WTC11 (cell line): ENCODE data around the gene ELOF1. TPM values are rescaled to one million over a fixed set of nuclear protein-coding genes. Genes with fewer than 3 reads are reported as not detected.

Experiments
- ATAC-seq: fragments of 200-7000 bp; cut with Tn5 transposase; 2 replicates; pipeline ENCODE4 v1.10.0; 2021; ENCODE audit warnings: mild to moderate bottlenecking, moderate library complexity
- CTCF ChIA-PET: fragments of 300-600 bp; sonication (Branson Sonifier 250); formaldehyde crosslinking; loops from one replicate; lab custom pipeline; 2021; ENCODE audit warnings: antibody characterized with exemption; lab: Charles Lee
- POLR2A ChIA-PET: fragments of 350-600 bp; sonication (Branson Sonifier 250); formaldehyde crosslinking; loops from one replicate; lab custom pipeline; 2021; ENCODE audit warnings: antibody characterized with exemption; lab: Charles Lee
- DNase-seq: peaks from one replicate; pipeline ENCODE4 v3.0.0; 2021; ENCODE audit warnings: low spot score
- H3K27ac Mint-ChIP-seq: 2 replicates; pipeline ENCODE4 v1.8.0; 2021; ENCODE audit warnings: mixed read lengths
- H3K27me3 Mint-ChIP-seq: 2 replicates; pipeline ENCODE4 v1.8.0; 2021; ENCODE audit warnings: low read depth, mild to moderate bottlenecking, moderate library complexity, mixed read lengths
- H3K36me3 Mint-ChIP-seq: 2 replicates; pipeline ENCODE4 v1.8.0; 2021; ENCODE audit warnings: mixed read lengths
- H3K4me1 Mint-ChIP-seq: 2 replicates; pipeline ENCODE4 v1.8.0; 2022; ENCODE audit warnings: mixed read lengths
- H3K4me3 Mint-ChIP-seq: 2 replicates; pipeline ENCODE4 v1.8.0; 2021; ENCODE audit warnings: mild to moderate bottlenecking, moderate library complexity, mixed read lengths
- H3K9me3 Mint-ChIP-seq: 2 replicates; pipeline ENCODE4 v1.8.0; 2021; ENCODE audit warnings: mixed read lengths
- ATF1 ChIP-seq: sonication (generic); formaldehyde crosslinking; IDR thresholded peaks from 2 replicates; pipeline ENCODE4 v1.8.1; 2023; ENCODE audit warnings: mild to moderate bottlenecking, moderate library complexity, missing genetic modification reagents
- ATF2 ChIP-seq: sonication (generic); formaldehyde crosslinking; IDR thresholded peaks from 2 replicates; pipeline ENCODE4 v1.8.1; 2022; ENCODE audit warnings: low read depth, missing genetic modification reagents, borderline replicate concordance
- CBFB ChIP-seq: sonication (generic); formaldehyde crosslinking; IDR thresholded peaks from 2 replicates; pipeline ENCODE4 v1.8.1; 2022; ENCODE audit warnings: mild to moderate bottlenecking, low read depth, missing genetic modification reagents
- CTCF ChIP-seq: fragments of 200-600 bp; IDR thresholded peaks from 2 replicates; pipeline ENCODE4 v1.8.0; 2022; ENCODE audit warnings: antibody characterized with exemption
- E2F1 ChIP-seq: sonication (generic); formaldehyde crosslinking; IDR thresholded peaks from 2 replicates; pipeline ENCODE4 v1.8.0; 2022; ENCODE audit warnings: mild to moderate bottlenecking, missing genetic modification reagents
- E2F4 ChIP-seq: sonication (generic); formaldehyde crosslinking; IDR thresholded peaks from 2 replicates; pipeline ENCODE4 v1.8.1; 2022; ENCODE audit warnings: low read depth, mild to moderate bottlenecking, moderate library complexity, missing genetic modification reagents, borderline replicate concordance
- EMX1 ChIP-seq: fragments of 250-450 bp; sonication (Bioruptor Pico); IDR thresholded peaks from 2 replicates; pipeline ENCODE4 v1.8.0; 2021; ENCODE audit warnings: mild to moderate bottlenecking
- FOXK1 ChIP-seq: sonication (generic); formaldehyde crosslinking; IDR thresholded peaks from 2 replicates; pipeline ENCODE4 v1.8.0; 2022; ENCODE audit warnings: mild to moderate bottlenecking, moderate library complexity, missing genetic modification reagents
- GRHL2 ChIP-seq: fragments of 250-450 bp; sonication (Bioruptor Pico); IDR thresholded peaks from 2 replicates; pipeline ENCODE4 v1.8.0; 2022; ENCODE audit warnings: mild to moderate bottlenecking, moderate library complexity; ENCODE audit not compliant: insufficient replicate concordance, severe bottlenecking
- HMGA2 ChIP-seq: fragments of 250-450 bp; sonication (Bioruptor Pico); IDR thresholded peaks from 2 replicates; pipeline ENCODE4 v1.4.0; 2021; ENCODE audit warnings: mild to moderate bottlenecking, moderate library complexity
- IRF1 ChIP-seq: sonication (generic); formaldehyde crosslinking; IDR thresholded peaks from 2 replicates; pipeline ENCODE4 v1.8.0; 2023; ENCODE audit warnings: missing genetic modification reagents
- OVOL2 ChIP-seq: fragments of 250-450 bp; sonication (Bioruptor Pico); IDR thresholded peaks from 2 replicates; pipeline ENCODE4 v1.9.0; 2021; ENCODE audit warnings: mild to moderate bottlenecking, borderline replicate concordance
- RORB ChIP-seq: fragments of 250-450 bp; sonication (Bioruptor Pico); IDR thresholded peaks from 2 replicates; pipeline ENCODE4 v1.9.0; 2021; ENCODE audit warnings: mild to moderate bottlenecking
- SMAD4 ChIP-seq: sonication (generic); formaldehyde crosslinking; IDR thresholded peaks from 2 replicates; pipeline ENCODE4 v1.8.0; 2022; ENCODE audit warnings: mild to moderate bottlenecking, missing genetic modification reagents
- TCF7 ChIP-seq: sonication (generic); formaldehyde crosslinking; IDR thresholded peaks from 2 replicates; pipeline ENCODE4 v1.8.0; 2022; ENCODE audit warnings: mild to moderate bottlenecking, low read depth, missing genetic modification reagents, moderate library complexity
- ZBTB21 ChIP-seq: sonication (generic); formaldehyde crosslinking; IDR thresholded peaks from 2 replicates; pipeline ENCODE4 v1.8.1; 2023; ENCODE audit warnings: mild to moderate bottlenecking, missing genetic modification reagents, borderline replicate concordance
- ZBTB43 ChIP-seq: sonication (generic); formaldehyde crosslinking; IDR thresholded peaks from 2 replicates; pipeline ENCODE4 v1.8.1; 2023; ENCODE audit warnings: mild to moderate bottlenecking, missing genetic modification reagents
- ZNF219 ChIP-seq: sonication (generic); formaldehyde crosslinking; IDR thresholded peaks from 2 replicates; pipeline ENCODE4 v1.8.0; 2023; ENCODE audit warnings: missing genetic modification reagents, mild to moderate bottlenecking, borderline replicate concordance
- ZNF263 ChIP-seq: sonication (generic); formaldehyde crosslinking; IDR thresholded peaks from 2 replicates; pipeline ENCODE4 v1.8.1; 2022; ENCODE audit warnings: low read depth, mild to moderate bottlenecking, moderate library complexity, missing genetic modification reagents
- ZNF671 ChIP-seq: fragments of 250-450 bp; sonication (Bioruptor Pico); IDR thresholded peaks from 2 replicates; pipeline ENCODE4 v1.8.0; 2021; ENCODE audit warnings: mild to moderate bottlenecking
- total RNA-seq: library from RNA; stranded (reverse); gene quantifications from 3 replicates; pipeline ENCODE4 v1.2.3, GENCODE V29; 2021

ELOF1 gene
- total RNA-seq, 1 experiment from 2014 or later, result 86.0 TPM

GRCh38 chr19:11594084-11594483 is 35.1 kb upstream of the ELOF1 start (continued):
- TF ChIP-seq RORB (no peak), SMAD4 (CRISPR knock-in tag) (no peak), ZNF671 (CRISPR knock-in tag) (no peak), E2F4 (CRISPR knock-in tag) (no peak)

- no peak for DNase-seq
- TF ChIP-seq ZBTB43 (CRISPR knock-in tag), result no peak
- TF ChIP-seq FOXK1 (CRISPR knock-in tag), result no peak
- no peak for TF ChIP-seq CBFB
- no peak for TF ChIP-seq ZNF263
- TF ChIP-seq E2F1, result no peak
- TF ChIP-seq, all 79 proteins: peak for 0
- ChIA-PET POLR2A (no interaction called here), CTCF (interaction anchor here (0.5 to 1.6 kb wide), 4 partner anchors 9 to 136 kb away, joined by 3 to 7 read pairs (median 3); no protein-coding TSS in a partner anchor)
- Mint-ChIP-seq H3K27ac (peak overlapping the region; percentile 36; the same call in 1 of the 2 replicates), H3K36me3 (no peaks in the 10 kb centered on the region), H3K9me3 (no peaks in the 10 kb centered on the region), H3K4me3 (no peak overlapping the region), H3K27me3 (peaks cover 2% of the 10 kb centered on the region), H3K4me1 (no peaks in the 10 kb centered on the region)
- peak; percentile 44 for ATAC-seq
Measured at GRCh38 chr19:11587975-11588631, 29.1 kb upstream of the ELOF1 start.

- H3K36me3 Mint-ChIP-seq, result no peaks in the 10 kb centered on the region
- peak; percentile 88 for DNase-seq
- no peaks in the 10 kb centered on the region for H3K4me1 Mint-ChIP-seq
- ChIA-PET CTCF (interaction anchor here (1.6 kb wide), 1 partner anchor 52 kb away, joined by 7 read pairs; no protein-coding TSS in a partner anchor), POLR2A (no interaction called here)
- no peak overlapping the region for H3K4me3 Mint-ChIP-seq
- H3K27me3 Mint-ChIP-seq, result peaks cover 2% of the 10 kb centered on the region
- H3K27ac Mint-ChIP-seq, result no peak overlapping the region
- H3K9me3 Mint-ChIP-seq, result no peaks in the 10 kb centered on the region
- ATAC-seq, result peak; percentile 92
- TF ChIP-seq CTCF (peak; percentile 76), ATF1 (CRISPR knock-in tag) (no peak), RORB (no peak)
Measured at GRCh38 chr19:11587302-11587974, 28.4 kb upstream of the ELOF1 start.

GRCh38 chr19:11586331-11586730 is 27.3 kb upstream of the ELOF1 start:
- no peak for TF ChIP-seq HMGA2 (CRISPR knock-in tag)
- TF ChIP-seq GRHL2 (CRISPR knock-in tag), result no peak
- TF ChIP-seq OVOL2 (CRISPR knock-in tag), result no peak
- no peak for TF ChIP-seq ZBTB21
- no peak for TF ChIP-seq IRF1 (CRISPR knock-in tag)
- TF ChIP-seq ATF2 (CRISPR knock-in tag), result no peak
- no peak for TF ChIP-seq ZNF219 (CRISPR knock-in tag)
- TF ChIP-seq TCF7 (CRISPR knock-in tag), result no peak
- TF ChIP-seq EMX1 (CRISPR knock-in tag), result no peak
- H3K4me3 Mint-ChIP-seq, result no peak overlapping the region
- no peaks in the 10 kb centered on the region for H3K9me3 Mint-ChIP-seq
- H3K27ac Mint-ChIP-seq, result no peak overlapping the region
- CTCF ChIA-PET, result no interaction called here
- H3K36me3 Mint-ChIP-seq, result no peaks in the 10 kb centered on the region
- DNase-seq (no peak), ATAC-seq (no peak)
- peaks cover 4% of the 10 kb centered on the region for H3K27me3 Mint-ChIP-seq
- POLR2A ChIA-PET, result no interaction called here
- no peaks in the 10 kb centered on the region for H3K4me1 Mint-ChIP-seq
